Activated CD8-positive, alpha-beta memory T cell treated with anti-CD3 and anti-CD28 coated beads for 1 hour (primary cell): ENCODE results near the gene STS.

Source experiments
- DNase-seq, 2 donors: peaks; one replicate each; pipeline ENCODE4 v3.0.0-alpha.2; 2020; ENCODE audit warnings: low read depth in 1 of 2; ENCODE audit errors: extremely low read depth in 1 of 2

STS gene

GRCh38 chrX:7139202-7140081, 8.1 kb upstream of the STS start:
- no peak for DNase-seq

DNA sequence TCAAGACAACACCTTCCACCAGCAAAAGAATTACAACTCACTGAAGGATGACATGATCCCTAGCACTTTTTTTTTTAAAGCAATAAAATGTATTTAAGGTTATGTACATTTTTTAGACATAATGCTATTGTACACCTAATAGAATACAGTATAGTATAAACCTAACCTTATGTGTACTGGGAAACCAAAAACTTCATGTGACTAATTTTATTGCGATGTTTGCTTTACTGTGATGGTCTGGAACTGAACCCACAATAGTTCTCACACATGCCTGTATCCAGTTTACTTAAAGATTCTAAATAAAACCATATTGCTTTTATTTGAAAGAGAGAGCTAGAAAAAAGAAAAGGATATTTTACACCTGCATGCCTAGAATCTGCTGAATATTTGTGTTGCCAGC, 4.4 kb upstream of the STS start:
- DNase-seq = no peak

DNA sequence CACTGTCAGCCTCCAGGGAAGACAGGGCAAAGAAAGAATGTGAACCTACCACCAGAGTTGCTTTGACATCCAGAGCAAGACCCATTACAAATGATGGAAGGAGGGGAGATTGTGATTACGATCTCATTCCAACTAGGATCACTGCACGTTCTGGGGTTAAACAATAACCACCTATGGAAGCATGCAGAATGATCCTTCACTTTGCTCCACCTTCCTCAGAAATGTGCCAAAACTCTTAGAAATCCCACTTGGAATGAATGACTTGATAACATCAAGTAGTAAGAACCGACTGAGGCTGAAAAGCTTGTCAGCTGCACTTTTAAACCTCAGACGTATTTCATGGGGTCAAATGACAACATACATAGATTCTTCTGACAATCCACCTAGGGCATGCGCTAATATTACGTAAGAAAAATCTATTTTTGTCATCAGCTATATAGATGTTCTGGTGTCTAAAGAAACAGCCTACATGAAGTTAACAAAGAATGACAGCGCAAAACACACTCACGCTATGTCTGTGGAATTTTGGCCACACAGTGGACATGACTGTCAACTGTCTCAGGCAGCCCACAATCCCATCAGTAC, 3.5 kb upstream of the STS start:
- DNase-seq = no peak

GRCh38 chrX:7145454-7145853, 2.1 kb upstream of the STS start:
- DNase-seq = no peak

DNA sequence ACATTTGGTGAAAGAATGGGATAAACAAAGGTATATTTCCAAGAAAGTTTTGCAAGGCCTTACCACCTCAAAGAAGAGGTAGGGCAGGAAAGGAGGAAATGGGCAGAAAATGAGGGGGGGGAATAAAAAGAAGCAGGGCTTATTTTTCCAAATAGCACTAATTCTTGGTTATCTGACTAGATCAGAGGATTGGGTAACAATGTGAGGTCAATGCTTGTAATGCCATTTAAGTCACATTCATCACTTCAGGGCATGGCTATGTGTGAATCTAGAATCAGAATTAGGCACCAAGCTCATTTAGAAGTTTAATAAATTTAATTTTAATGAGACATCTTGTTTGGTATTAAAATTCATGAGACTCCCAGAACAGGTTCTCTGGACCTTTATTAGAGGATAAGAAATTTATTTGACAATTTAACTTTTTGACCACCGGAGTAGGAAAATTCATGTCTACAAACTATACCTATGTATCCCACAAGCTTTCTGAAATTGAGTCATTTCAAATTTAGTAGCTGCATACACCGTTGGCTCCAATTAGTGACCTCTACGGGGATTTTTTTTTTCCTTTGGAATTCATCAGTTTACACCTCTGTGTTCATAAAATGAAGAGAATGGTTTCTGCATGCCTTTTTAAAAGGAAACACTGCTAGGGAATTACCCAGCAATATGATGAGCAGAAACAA, 1.4 kb upstream of the STS start:
- no peak for DNase-seq

DNA sequence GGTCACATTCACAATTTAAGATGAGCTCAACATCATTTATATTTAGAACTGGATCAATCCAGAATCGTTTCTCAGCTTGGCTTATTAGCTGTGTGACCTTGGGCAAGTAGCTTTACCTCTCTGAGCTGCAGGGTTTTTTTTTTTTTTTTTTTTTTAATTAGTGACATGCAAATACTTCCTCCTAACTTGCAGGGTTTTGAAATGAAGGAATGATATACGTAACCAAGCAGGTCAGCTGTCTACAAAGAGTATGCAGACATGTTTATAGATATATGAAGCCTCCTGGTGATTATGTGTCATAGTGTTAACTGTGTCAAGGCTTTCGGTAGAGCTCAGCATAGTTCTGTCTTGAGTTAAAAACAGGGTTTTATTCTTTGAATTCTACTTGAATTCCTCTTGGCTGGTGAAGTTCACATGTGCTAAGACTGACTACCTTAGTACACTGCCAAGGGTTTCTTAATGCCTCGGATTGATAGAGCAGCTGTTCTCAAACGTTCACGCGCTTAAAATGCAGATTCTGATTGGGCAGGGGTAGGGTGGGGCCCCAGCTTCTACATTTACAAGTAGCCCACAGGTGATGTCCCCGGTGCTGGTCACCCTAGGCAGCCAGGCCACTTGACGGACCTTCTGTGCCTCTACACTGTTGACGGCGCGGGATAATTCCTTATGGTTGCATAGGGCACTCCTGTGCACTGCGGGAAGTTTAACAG, 654 bp upstream of the STS start:
- no peak for DNase-seq

DNA sequence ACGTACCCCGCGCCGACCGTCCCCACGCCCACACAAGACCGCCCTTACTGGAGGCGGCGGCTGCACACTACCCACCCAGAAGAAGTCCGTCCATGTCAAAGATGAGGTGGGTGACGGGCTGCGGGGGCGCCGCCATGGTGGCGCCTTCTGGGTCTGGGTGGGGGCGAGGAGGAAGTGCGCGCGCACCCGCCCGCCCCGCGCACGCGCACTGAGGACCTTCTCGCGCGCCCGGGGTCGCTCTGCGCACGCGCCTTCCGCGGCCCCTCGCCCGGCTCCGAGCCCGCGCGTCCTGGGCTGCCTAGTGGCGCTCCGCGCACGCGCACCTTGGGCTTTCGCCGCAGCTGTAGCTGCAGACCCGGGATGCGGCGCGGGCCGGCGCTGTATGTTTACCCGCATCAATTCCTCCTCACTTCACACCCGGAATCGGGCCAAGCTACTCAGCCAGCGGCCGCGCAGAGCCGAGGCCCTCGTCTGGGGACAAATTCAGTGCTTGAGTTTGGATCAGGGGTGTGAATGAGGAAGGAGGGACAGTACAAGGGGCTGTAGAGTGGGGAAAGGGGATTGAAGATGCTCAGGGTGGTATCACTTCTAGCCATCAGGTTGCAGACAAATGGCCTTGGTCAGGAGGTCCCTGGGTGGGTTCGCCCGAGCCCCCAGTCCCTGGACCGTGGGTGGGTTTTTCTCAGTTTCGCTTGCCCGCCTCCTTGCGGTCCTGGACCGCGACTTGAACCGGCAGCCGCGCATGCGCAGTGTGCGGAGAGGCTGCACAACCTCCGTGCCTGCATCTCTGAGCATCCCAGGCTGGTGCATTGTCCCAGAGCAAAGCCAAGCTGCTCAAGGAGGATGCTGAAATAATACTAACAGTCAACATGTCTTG, 704 bp downstream of the STS start, which contains the start of gene PUDP:
TSS of gene PUDP (minus strand) at position 176 of the 877 bp plus-strand sequence. CDS start at position 136, 40 bp downstream.
- peak; percentile 72 to 73 for DNase-seq

DNA sequence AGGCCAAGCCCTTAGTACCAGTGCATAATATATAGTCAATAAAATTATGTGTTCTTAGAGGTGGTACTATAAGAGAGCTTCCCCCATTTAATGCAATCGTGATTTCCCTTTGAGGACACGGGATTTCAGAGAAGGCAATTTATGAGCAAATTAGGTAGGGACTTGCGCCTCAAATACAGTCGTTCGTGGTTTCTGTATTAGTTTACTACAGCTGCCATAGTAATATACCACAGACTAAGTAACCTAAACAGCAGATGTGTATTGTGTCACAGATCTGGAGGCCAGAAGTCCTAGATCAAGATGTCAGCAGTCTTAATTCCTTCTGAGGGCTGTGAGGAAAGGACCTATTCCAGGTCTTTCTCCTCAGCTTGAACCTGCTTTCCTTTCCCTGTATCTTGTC, 1.9 kb downstream of the STS start:
- no peak for DNase-seq

DNA sequence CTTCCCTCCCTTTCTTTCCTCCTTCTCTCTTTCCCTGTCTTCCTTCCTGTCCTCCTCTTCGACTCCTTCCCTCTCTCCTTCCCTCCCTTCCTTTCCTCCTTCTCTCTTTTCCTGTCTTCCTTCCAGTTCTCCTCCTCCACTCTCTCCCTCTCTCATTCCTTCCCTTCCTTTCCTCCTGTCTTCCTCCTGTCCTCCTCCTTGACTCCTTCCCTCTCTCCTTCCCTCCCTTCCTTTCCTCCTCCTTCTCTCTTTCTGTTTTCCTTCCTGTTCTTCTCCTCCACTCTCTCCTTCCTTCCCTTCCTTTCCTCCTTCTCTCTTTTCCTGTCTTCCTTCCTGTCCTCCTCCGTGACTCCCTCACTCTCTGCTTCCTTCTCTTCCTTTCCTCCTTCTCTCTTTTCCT, 5.7 kb downstream of the STS start:
- no peak for DNase-seq

DNA sequence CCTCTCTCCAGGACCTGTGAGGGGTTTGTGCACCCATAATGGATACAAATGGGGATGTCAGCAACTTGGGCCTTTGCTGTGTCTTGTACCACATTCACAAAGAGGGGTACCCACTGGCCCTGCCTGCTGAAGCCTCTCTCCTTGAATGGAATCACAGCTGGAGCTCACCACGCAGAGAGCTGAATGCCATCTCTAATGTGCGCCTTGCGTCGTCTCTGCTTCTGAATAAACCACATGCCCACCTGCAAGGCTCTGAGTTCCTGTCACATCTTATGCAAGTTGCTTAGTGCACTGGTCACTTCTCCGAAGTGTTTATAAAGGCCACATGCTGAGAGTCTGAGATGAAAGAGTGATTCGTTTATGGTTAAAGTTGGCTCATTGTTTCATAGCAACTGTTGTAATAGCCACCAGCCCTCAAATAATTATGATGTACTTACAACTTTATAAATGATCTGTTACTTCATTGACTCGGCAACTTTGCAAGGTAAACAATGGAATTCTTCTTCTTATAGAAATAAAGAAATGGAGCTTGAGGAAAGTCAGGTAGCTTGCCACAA, 6.6 kb downstream of the STS start:
- no peak for DNase-seq

GRCh38 chrX:7155163-7155562, 7.7 kb downstream of the STS start:
- DNase-seq = no peak

DNA sequence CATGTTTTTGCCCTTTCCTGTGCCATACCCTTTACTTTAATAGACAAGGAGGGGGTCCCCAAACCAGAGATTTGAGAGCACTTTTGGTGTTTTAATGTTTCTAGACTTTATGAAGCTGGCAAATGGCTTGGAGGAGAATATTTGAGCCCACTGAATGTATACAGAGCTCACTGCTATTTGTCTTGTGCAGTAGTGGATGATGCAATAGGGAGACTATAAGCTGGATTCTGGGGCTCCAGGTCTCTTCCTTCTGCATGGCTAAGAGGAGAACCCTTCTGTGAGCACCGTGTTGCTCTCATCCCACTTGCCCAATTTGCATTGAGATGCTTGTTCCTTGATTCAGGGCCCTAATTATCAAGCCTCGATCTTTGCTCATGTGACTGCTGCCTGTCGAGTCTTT, 9.4 kb downstream of the STS start:
- no peak for DNase-seq

DNA sequence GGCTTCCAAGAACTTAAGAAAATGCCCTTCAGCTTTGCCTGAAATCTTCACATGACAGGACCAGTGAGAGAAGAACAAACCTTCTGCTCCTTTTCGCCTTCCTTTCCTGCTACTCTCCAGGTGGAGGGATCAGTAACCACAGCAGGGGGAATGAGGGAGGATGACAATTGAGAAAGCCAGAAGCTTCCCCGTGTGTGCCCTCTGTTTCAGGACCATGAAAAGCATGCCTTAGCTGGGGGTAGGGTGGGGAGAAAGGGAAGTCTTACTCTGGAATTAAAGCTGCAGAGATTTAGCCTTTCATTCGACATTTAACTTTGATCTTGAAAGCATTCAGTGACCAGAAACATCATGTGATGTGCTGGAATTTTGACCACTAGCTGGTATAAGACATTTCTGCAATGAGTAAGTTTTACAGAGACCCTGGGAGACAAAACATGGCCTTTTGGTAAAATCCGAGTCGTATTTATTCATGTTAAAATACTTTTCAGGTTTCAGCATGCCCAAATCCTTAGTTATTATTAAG, 11.0 kb downstream of the STS start:
- no peak for DNase-seq

GRCh38 chrX:7159149-7159861, 11.8 kb downstream of the STS start:
- DNase-seq = no peak

DNA sequence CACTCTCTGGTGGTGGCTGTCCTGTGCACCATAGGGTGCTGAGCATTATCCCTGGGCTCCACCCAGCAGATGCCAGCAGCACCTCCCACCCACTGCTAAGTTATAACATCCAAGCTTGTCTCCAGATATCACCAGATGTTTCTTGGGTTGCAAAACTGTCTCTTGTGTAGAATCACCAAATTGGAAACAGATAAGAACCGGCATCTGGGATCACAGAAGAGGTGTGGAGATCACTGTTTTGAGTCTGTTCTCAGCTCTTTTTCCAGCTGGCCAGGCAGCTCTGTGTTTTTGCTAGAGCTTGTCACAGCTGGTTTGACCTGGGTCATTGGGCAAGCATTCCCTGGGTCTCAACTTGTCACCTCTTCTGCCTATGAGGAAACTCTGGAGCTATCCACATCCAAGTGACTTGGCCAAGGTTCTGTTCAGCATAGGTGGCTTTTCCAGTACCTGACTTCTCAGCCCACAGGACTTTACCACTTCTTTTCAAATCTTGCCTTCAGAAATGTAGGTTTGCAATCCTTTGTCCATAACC, 15.7 kb downstream of the STS start:
- DNase-seq = no peak

DNA sequence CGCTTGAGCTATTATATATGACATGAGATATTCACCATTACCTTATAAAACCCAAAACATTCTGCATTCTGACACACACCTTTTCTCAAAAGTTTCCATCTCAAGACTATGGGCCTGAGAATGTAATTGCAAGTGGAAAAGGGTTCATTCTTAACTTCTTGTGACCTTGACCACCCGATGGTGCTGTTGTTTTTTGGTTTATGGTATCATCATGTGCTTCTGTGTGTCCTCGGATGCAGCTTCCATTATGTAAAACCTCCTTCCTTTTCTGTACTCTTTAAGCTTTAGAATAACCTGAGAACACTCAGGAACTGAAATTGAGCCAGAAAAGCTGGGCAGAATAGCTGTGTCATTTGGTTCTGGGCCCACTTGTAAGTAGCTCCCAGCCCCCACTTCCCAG, 16.7 kb downstream of the STS start:
- DNase-seq = no peak

DNA sequence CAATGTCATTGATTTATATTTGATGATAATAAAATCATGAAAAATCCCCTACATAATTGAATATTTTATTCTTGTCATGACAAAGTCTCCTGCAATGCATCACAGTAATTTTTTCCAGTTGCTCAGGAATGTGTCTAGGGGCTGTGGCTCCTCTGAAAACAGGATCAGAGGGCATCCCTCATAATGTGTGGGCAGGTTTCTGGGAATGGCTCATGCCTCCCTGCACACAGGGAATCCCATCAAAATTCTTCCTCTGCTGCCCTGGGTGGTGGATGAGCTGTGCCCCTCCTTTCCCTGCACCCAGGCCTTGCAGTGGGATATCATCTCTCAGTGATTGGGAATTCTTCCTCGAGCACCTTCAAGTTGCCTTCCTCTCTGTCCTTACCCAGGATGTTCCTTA, 20.9 kb downstream of the STS start:
- no peak for DNase-seq

DNA sequence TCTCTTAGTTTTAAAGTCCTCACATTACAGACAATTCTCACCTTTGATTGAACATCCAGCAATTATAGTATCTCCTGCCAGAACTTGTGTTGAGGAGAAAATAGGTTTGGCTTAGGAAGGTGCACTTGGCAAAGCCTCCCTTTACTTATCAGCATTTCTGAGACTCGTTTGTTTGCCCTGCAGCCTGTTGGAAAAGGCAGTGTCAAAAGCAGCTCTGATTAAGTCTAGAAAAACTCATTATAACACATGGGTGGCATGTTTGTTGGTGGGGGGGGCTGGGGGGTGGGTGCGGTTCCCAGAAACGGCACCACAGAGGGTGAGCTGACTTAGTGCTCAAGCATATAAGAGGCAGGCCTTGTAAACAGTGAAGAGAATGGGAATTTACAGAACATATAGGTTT, 22.1 kb downstream of the STS start:
- DNase-seq = no peak

DNA sequence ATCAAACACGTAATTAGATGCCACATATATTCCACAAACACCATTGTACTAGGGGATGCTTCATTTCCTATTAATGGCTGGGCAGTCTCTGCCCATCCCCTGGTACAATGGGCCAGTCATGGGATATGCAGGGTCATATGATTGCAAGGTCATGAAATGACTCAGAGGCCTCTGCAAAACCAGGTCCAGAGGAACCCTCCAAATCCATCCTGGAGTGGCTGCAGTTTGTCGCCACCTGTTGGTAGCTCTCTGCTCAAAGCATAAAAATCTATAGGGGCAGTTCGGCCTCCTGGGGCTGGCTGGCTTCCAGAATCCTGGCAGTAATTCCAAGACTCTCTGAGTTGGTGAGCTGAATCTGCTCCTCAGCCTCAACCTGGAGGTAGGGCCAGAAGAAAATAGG, 23.4 kb downstream of the STS start:
- DNase-seq = peak in 1 of 2 donors; percentile 11
